HG03066 (cell line): ENCODE results near the gene ALDOA.
A peak's percentile ranks its signal among the peaks of the same experiment; 100 is the strongest.

Experiments used
- ATAC-seq: cut with Tn5 transposase; IDR thresholded peaks from one replicate; pipeline ENCODE4 v1.9.1; 2021; ENCODE audit warnings: low read depth; ENCODE audit not compliant: unreplicated experiment

The ALDOA gene

GRCh38 chr16:30068750-30069610, 3.4 kb downstream of the ALDOA start:
- no peak for ATAC-seq

GRCh38 chr16:30069611-30070462, 4.3 kb downstream of the ALDOA start:
- ATAC-seq = no peak

GRCh38 chr16:30070490-30070889, 4.9 kb downstream of the ALDOA start:
- no peak for ATAC-seq

- peak; percentile 79 for ATAC-seq
Measured at GRCh38 chr16:30075503-30076275, 10.1 kb downstream of the ALDOA start, which contains the start of gene PPP4C. Gene PPP4C (plus strand): TSS chr16:30075994. CDS start chr16:30076378, 384 bp downstream.

DNA sequence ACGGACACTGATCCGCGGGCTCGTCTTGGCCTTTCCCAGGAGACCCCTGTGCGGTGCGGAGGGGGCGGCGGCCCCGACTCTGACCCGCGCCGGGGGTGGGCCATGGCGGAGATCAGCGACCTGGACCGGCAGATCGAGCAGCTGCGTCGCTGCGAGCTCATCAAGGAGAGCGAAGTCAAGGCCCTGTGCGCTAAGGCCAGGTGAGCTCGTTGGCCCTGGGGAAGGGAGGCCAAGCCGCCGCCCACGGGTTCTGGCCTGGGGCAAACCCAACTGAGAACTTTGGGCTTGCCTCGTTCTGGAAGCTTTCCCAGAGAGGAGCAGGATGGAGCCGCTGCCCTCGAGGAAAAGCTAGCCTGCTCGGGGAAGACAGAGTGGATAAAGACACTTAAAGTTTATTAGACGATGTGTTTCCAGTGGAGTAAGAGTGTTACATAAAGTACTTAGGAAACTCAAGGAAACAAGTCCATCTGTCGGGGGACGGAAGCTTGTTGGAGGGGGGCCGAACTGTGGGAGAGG, 10.8 kb downstream of the ALDOA start:
- ATAC-seq = peak; percentile 29

DNA sequence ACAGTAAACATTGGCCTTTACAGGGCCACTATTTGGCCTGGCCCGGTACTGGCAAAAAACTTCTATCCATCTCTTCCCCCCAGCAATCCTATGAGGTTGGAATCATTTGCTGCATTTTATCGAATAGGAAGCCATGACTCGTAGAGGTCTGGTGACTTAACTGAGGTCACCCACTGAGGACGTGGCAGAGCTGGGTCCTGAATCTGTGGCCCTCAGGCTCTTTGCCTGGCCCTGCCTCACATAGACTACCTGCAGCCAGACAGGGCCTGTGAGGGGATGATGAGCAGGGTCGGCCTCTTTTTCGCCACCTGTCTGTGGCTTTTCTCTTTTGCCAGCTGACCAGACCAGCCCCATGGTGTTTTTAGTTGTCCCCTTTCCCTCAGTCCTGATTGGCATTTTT, 12.1 kb downstream of the ALDOA start:
- no peak for ATAC-seq

DNA sequence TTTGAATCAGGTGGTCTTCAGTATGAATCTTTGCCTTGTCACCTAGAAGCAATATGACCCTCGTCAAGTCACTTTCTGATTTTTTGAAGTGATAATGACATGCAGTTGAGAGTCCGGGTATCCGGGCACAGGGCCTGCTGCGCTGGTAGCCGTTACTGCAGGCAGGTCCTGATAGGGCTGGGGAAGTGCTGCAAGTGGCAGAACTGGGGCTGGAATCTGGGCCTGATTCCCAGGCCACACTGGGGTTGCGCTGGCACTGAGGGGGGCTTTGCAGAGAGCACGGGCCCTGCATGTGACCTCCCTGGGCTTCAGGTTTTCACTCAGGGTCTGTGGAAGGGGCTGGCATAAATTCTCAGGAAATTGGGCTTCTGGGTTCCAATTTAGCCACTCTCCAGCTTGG, 13.2 kb downstream of the ALDOA start:
- ATAC-seq = no peak

DNA sequence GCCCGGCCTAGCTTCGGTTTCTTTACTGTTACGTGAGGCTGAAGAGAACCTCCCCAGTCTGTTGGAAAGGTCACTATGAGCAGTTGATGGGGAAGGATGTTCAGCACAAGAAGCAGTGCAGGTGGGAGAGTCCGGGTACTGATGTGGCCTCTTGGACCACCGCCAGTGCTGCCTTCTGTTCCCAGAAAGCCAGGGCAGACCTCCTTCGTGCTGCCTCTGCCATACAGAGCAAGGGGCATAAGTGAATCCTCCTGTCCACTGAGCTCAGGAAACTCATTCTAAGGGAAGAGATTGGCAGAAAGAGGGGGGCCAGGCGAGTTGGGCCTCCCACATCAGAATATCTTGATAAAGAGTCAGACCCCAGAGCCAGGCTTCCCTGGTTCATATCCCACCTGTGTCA, 13.9 kb downstream of the ALDOA start:
- no peak for ATAC-seq

DNA sequence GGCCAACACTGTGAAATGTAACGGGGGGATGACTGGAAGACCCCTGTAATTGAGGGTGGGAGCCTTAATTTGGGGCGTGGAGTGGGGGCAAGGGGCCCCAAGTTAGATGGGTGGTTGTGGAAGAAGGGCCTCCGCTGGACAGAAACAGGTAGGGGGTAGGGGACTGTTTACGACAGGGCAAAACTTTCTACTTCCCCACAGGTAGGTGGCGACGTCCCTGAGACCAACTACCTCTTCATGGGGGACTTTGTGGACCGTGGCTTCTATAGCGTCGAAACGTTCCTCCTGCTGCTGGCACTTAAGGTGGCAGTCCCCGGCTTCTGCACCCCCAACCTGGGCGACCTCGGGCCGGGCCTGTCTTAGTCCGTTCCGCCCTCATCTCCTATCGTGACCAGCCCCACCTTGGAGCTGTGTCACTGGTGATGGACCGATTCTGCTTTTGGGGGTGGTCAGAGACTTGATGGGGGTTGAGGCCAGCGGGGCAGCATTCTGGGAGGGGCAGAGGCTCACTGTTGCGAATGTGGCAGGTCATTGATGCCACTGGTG, 17.1 kb downstream of the ALDOA start:
- no peak for ATAC-seq

- no peak for ATAC-seq
Measured at GRCh38 chr16:30083216-30084055, 17.9 kb downstream of the ALDOA start.

GRCh38 chr16:30084096-30084815, 18.7 kb downstream of the ALDOA start:
- no peak for ATAC-seq

- no peak for ATAC-seq
Measured at GRCh38 chr16:30084816-30085159, 19.2 kb downstream of the ALDOA start.

- no peak for ATAC-seq
Measured at GRCh38 chr16:30085247-30085646, 19.7 kb downstream of the ALDOA start.

DNA sequence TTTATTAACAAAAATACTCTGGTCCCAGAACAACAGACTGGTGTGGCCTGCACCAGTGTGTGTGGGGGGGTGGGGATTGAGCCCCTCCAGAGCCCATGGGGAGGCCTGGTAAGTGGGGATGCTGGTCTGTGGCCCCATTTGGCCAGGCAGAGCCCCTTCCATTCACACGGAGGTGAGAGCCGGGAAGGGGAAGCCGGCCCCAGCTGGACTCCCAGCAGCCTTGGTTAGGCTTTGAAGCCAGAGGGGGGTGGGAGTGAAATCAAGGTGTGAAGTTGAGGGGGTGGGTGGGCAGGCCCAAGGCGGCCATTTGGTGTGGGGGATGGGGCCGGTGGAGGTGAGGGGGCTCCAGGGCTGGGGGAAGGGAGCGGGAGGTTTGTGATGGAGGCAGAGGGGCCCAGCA, 20.3 kb downstream of the ALDOA start:
- no peak for ATAC-seq

DNA sequence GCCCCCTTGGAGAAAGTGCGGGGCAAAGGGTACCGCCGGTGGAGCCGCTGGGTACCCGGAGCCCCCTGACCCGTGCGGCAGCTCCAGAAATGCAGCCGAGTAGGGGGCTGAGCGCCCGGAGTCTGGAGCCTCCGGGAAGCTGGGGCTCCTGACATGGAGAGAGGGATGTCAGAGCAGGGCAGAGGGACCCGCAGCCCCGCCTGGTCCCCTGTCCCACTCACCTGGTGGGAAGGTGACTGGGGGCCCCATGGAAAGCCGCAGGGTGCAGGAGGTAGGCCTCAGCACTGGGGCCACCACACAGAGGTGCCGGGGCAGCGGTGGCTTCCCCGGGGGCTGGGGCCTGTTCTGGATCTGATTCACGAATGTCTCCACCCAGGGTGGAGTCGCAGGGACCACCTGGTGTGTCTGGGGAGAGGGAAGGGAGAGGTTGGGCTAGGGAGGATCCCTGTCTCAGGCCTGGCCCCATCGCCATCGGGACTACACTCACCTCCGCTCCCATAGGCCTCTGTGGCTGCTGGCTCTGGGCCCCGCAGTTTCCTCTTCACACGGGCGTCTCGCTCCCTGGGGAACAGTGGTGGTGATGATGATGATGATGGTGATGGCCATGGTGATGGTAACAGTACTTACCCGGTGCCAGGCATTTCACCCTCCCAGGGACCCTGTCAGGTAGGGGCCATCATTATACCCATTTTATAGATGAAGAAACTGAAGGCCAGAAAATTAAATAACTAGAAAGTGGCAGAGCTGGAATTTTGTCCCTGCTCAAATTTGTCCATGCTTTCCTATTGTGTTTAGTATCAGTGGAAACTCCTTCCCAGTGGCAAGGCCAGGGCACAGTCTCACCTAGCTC, 21.0 kb downstream of the ALDOA start:
- ATAC-seq = no peak

GRCh38 chr16:30087181-30087898, 21.8 kb downstream of the ALDOA start:
- no peak for ATAC-seq

GRCh38 chr16:30088237-30088831, 22.8 kb downstream of the ALDOA start:
- ATAC-seq = no peak
